DND-41 (cell line): Measurements from ENCODE around the gene SHISA3.

ENCODE experiments used
- ATAC-seq: fragments of 200-7000 bp; cut with Tn5 transposase; 3 replicates; pipeline ENCODE4 v1.9.1; 2021; ENCODE audit warnings: low read depth; ENCODE audit not compliant: insufficient read depth
- DNase-seq: peaks from one replicate; pipeline ENCODE4 v3.0.0-alpha.2; 2020
- H2AFZ ChIP-seq: 2 replicates; pipeline ENCODE4 v1.6.0; 2012; ENCODE audit warnings: low read depth, low read length
- H3K27ac ChIP-seq: 2 replicates; pipeline ENCODE4 v1.5.1; 2012; ENCODE audit warnings: low read length, inconsistent platforms
- H3K27me3 ChIP-seq: fragments of 200-600 bp; sonication (generic); 2 replicates; pipeline ENCODE4 v1.6.0; 2012; ENCODE audit warnings: low read length, mild to moderate bottlenecking, inconsistent platforms; ENCODE audit not compliant: insufficient read depth, poor library complexity
- H3K36me3 ChIP-seq: 2 replicates; pipeline ENCODE4 v1.5.1; 2012; ENCODE audit warnings: low read length, inconsistent platforms; ENCODE audit not compliant: insufficient read depth
- H3K4me1 ChIP-seq: 2 replicates; pipeline ENCODE4 v1.5.1; 2012; ENCODE audit warnings: mild to moderate bottlenecking, low read length; ENCODE audit not compliant: insufficient read depth
- H3K4me2 ChIP-seq: 2 replicates; pipeline ENCODE4 v1.6.0; 2012; ENCODE audit warnings: mild to moderate bottlenecking, moderate library complexity, low read length, inconsistent platforms; ENCODE audit not compliant: insufficient read depth
- H3K4me3 ChIP-seq, 2 experiments: fragments of 200-600 bp in 1 of 2; shearing (Covaris generic) in 1 of 2; 2 replicates each; pipeline ENCODE4 v1.5.1; 2012 to 2016; ENCODE audit warnings: inconsistent platforms in 2 of 2, low read length in 2 of 2, mild to moderate bottlenecking in 2 of 2, low read depth in 1 of 2, moderate library complexity in 1 of 2
- H3K79me2 ChIP-seq: 2 replicates; pipeline ENCODE4 v1.6.0; 2012; ENCODE audit warnings: low read length, inconsistent platforms; ENCODE audit not compliant: insufficient read depth
- H3K9ac ChIP-seq: 2 replicates; pipeline ENCODE4 v1.6.0; 2012; ENCODE audit warnings: low read depth, mild to moderate bottlenecking, inconsistent platforms, low read length, moderate library complexity
- H3K9me3 ChIP-seq: 2 replicates; pipeline ENCODE4 v1.5.1; 2012; ENCODE audit warnings: low read length, moderate library complexity, mild to moderate bottlenecking, inconsistent platforms; ENCODE audit not compliant: insufficient read depth, severe bottlenecking
- H4K20me1 ChIP-seq: 2 replicates; pipeline ENCODE4 v1.6.0; 2012; ENCODE audit warnings: low read length; ENCODE audit not compliant: insufficient read depth
- CTCF ChIP-seq: IDR thresholded peaks from 2 replicates; pipeline ENCODE4 v1.5.1; 2012; ENCODE audit warnings: borderline replicate concordance, low read length, moderate library complexity, mild to moderate bottlenecking; ENCODE audit not compliant: poor library complexity, severe bottlenecking; ENCODE audit errors: extremely low read depth
- EZH2 ChIP-seq: IDR thresholded peaks from 3 replicates; pipeline ENCODE4 v1.6.1; 2012; ENCODE audit warnings: borderline replicate concordance, low read depth, mild to moderate bottlenecking, moderate library complexity, low read length, inconsistent platforms; ENCODE audit not compliant: severe bottlenecking

SHISA3 gene

GRCh38 chr4:42404001-42404400 is 6.7 kb downstream of the SHISA3 start:
- no peak for DNase-seq
- no peak overlapping the region for H3K4me2 ChIP-seq
- TF ChIP-seq CTCF (no peak), EZH2 (no peak)

GRCh38 chr4:42410446-42410845 is 13.2 kb downstream of the SHISA3 start:
- H3K27me3 ChIP-seq, result no peaks in the 10 kb centered on the region
- no peaks in the 10 kb centered on the region for H3K9me3 ChIP-seq
- H2AFZ ChIP-seq, result no peak overlapping the region
- no peaks in the 10 kb centered on the region for H4K20me1 ChIP-seq
- TF ChIP-seq CTCF (no peak), EZH2 (no peak)
- H3K4me1 ChIP-seq, result no peaks in the 10 kb centered on the region
- no peak overlapping the region for H3K9ac ChIP-seq
- no peak overlapping the region for H3K4me3 ChIP-seq
- ATAC-seq (no peak), DNase-seq (no peak)
- H3K79me2 ChIP-seq, result no peaks in the 10 kb centered on the region
- no peak overlapping the region for H3K27ac ChIP-seq
- H3K36me3 ChIP-seq, result no peaks in the 10 kb centered on the region
- H3K4me2 ChIP-seq, result no peak overlapping the region

More at GRCh38 chr4:42404001-42404400, 6.7 kb downstream of the SHISA3 start:
- H4K20me1 ChIP-seq, result no peaks in the 10 kb centered on the region
- H3K4me1 ChIP-seq, result no peaks in the 10 kb centered on the region
- H3K9ac ChIP-seq, result no peak overlapping the region
- no peaks in the 10 kb centered on the region for H3K9me3 ChIP-seq
- no peak overlapping the region for H3K4me3 ChIP-seq
- no peak for ATAC-seq
- H3K36me3 ChIP-seq, result no peaks in the 10 kb centered on the region
- no peak overlapping the region for H3K27ac ChIP-seq
- no peaks in the 10 kb centered on the region for H3K79me2 ChIP-seq
- H2AFZ ChIP-seq, result no peak overlapping the region
- H3K27me3 ChIP-seq, result no peaks in the 10 kb centered on the region

- TF ChIP-seq CTCF, result no peak
- TF ChIP-seq EZH2, result no peak
- Histone ChIP-seq H3K4me1 (no peaks in the 10 kb centered on the region), H2AFZ (no peak overlapping the region), H3K36me3 (no peaks in the 10 kb centered on the region), H3K27ac (no peak overlapping the region), H3K9me3 (no peaks in the 10 kb centered on the region), H3K4me2 (no peak overlapping the region), H3K27me3 (no peaks in the 10 kb centered on the region), H3K79me2 (no peaks in the 10 kb centered on the region), H4K20me1 (no peaks in the 10 kb centered on the region), H3K4me3 (no peak overlapping the region), H3K9ac (no peak overlapping the region)
- DNase-seq (no peak), ATAC-seq (no peak)
Measured at GRCh38 chr4:42411803-42412202, 14.5 kb downstream of the SHISA3 start.

- H3K4me1 ChIP-seq, result no peaks in the 10 kb centered on the region
- TF ChIP-seq EZH2 (no peak), CTCF (no peak)
- H3K4me3 ChIP-seq, result no peak overlapping the region
- ATAC-seq (no peak), DNase-seq (no peak)
- H3K4me2 ChIP-seq, result no peak overlapping the region
- no peaks in the 10 kb centered on the region for H3K27me3 ChIP-seq
- H3K9me3 ChIP-seq, result no peaks in the 10 kb centered on the region
- H3K79me2 ChIP-seq, result no peaks in the 10 kb centered on the region
- H3K36me3 ChIP-seq, result no peaks in the 10 kb centered on the region
- H4K20me1 ChIP-seq, result no peaks in the 10 kb centered on the region
- no peak overlapping the region for H3K9ac ChIP-seq
- no peak overlapping the region for H3K27ac ChIP-seq
- no peak overlapping the region for H2AFZ ChIP-seq
Measured at GRCh38 chr4:42412251-42412650, 15.0 kb downstream of the SHISA3 start.
